GM19193 (cell line): Measurements from ENCODE around the gene ATG3.

Experiments used
- POLR2A ChIP-seq: IDR thresholded peaks from 4 replicates; pipeline ENCODE4 v1.6.1; 2011; ENCODE audit not compliant: insufficient read depth, insufficient read length; ENCODE audit errors: extremely low read depth

Gene ATG3

DNA sequence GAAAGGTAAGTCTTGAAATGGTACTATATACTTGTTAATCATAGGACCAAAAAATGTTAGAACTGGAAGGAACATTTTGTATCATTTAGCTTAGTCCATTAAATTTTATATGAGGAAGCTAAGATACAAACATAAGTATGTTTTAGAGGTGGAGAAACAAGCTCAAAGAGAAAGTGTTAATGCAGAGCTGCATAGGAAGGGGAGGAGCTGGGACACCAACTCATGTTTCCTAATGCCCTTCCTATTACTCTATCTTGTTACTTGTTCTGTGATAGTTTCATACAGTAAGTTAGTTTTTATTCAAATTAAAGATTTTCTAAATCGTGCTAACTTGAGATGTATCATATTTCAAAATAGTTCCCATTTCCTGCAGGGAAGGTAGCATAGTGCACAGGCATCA is 7.5 kb upstream of the ATG3 start:
- TF ChIP-seq POLR2A: no peak

DNA sequence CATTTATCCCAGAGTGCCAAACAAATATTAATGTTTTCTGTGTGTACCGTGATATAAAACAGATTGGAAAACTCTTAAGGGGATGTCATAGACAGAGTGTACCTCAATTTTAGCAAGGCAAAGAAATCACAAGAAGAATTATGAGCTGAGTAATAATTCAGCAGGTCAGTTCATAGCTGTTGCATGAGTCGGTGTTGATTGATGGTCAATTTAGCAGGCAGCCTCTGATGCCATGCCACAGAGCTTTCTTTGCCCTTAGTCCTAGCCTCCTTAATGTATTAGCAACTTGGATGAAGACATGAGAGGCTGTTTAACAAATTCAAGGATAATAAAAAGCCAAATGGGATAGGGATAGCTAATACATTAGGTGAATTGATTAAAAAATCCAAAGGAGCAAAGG is 6.9 kb upstream of the ATG3 start:
- no peak for TF ChIP-seq POLR2A

DNA sequence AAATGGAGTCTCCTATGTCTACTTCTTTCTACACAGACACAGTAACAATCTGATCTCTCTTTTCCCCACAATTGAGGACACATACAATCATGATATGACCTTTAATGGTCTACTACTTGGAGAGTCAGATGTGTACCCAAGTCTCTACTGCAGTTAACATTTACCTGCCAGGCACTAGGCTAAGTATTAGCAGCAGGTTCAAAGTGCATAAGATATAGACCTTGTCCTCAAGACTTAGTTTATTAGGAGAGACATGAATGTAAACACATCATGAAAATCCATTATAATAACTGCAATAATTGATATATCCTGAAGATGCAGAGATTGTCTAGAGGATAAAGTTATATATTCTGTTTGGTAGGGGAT is 3.2 kb upstream of the ATG3 start:
- TF ChIP-seq POLR2A: no peak

DNA sequence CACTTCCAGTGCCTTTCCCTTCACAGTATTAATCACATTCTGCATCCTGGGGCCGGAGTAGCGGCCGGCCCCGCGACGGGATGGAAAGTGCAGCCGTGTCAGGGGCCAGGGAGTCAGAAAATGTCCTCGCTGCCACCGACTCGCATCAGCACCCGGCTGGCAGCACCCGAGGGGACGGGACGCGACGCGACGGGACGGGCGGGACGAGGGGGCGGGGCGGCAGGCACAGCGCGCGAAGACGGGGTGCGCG is 353 bp downstream of the ATG3 start:
- no peak for TF ChIP-seq POLR2A

DNA sequence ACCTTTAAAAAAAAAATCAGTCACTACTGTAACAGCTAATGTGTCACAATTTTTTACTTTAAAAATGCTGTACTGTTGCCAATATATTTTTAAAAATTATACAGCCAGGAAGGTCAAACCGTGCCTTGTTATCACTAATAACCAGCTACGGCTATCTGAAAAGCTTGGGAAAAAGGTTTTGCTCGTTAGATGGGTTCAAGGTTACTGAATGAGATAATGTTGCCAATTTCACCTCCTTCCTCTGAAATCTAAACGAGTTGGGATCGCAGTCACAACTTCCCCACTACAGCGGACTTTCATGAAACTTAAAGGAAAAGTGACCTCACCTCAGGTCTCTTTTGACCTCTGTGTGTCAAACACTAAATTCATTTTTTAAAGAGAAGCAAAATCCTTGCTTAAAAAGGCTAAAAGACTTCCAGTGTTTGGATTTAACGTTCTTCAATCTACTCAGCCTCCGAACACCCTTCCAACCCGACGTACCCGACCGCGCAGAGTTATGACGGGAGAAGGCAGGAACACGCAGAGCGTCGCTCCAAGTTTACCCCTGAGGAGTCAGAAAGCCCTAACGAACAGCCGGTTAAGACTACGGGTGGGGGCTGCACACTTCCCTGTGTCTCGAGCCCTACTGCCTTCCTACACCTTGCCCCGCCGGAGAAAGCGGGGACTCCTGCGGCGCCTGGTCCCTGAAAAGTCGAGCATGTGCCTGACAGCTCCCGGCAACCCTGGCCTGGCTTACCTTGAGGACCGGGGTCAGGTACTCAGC is 860 bp downstream of the ATG3 start:
- no peak for TF ChIP-seq POLR2A

DNA sequence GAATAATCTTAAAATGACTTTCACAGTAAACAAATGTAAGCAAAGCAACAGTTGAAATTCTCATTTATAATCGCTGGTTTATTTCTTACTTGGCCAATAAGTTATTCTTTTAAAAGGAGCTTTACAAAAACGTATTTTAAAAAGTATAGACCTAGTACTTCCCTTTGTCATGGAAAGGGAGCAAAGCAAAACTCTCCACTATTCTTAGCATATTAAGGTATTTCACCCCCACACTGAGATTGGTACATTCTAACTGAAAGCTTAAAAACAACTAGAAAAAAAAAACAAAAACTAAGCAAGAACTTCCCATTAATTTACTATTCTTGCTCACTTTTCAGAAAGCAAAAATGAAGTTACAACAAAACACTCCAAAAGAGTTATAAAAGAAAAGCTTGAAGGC is 1.5 kb downstream of the ATG3 start:
- no peak for TF ChIP-seq POLR2A

DNA sequence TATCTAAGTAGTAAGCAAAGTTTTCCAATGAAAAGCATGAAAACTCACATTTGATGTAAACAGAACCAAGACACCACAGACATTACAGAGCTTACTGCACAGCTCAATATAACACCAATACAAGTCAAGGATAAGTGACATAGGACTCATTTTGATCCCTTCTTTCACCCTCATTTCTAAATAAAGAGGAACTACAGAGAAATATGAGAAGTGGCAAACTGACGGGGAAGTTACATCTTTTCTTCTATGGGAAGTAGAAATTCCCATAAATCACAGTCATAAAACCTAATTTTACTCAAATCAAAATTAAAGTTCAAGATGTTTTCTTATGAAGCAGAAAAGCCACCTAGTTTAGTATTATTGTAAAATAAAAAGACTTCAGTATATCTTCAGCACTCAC is 3.8 kb downstream of the ATG3 start:
- no peak for TF ChIP-seq POLR2A

DNA sequence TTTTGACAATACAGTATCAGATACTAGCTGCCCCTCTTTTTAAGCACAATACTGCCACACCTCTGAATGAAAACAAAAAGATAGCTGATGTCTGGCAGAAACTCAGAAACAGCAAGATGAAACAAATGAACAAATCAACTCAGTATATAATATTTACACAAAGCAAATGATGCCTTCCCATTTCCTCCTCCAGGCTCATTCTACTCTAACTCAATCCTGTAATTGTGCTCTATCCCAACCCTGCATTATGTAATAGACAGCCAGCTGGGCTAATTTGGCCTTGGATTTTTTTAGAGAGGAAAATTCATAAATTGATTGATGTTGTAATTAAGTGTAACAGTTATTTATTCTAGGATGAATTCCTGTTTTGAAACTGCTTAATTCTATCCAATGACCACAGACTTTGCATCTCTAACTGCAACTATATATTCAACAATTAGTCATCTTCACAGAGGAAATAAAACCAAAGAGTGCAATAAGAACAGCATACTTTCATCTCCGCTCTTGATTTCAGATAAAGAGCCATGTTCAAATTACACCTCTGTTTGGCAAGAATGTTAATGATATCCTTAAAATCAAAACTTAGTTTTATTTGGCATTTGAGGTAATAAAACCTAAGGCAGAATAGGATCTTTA is 6.1 kb downstream of the ATG3 start:
- no peak for TF ChIP-seq POLR2A

DNA sequence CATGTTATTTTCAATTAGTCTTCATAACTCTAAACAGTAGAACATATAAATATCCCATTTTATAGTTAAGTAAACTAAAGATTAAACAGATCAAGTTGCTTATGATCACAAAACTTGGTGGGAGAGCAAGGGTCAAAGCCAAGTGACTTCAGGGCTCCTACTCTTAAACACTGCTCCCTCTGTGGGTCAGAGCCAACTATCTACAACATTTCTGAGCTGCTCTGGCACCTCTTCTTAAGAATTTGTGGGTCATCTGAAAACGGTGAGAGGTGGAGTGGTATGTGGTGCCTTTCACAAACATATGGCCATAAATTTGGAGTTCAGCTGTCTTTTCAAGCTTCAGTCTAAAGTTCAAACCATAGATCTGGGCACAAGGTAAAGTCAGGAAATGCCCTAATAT is 10.9 kb downstream of the ATG3 start:
- TF ChIP-seq POLR2A: no peak

DNA sequence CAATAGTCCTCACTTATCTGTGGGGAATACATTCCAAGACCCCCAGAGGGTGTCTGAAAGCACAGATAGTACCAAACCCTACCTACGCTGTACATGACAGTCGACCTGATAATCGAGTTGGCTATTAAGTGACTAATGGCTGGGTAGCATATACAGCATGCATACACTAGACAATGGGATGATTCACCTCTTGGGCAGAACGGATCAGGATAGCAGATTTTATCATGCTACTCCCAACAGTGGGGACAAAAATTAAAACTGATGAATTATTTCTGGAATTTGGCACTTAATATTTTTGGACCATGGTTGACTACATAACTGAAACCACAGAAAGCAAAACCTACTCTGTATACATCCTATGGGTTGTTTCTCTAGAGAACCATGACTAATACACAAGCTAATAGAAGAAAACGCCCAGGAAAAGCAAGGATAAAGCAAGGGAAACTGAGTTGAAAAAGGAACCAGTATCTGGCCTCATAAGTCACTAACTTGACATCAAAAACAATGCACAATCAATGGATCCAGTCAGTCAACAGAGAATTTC is 15.5 kb downstream of the ATG3 start:
- TF ChIP-seq POLR2A: no peak

DNA sequence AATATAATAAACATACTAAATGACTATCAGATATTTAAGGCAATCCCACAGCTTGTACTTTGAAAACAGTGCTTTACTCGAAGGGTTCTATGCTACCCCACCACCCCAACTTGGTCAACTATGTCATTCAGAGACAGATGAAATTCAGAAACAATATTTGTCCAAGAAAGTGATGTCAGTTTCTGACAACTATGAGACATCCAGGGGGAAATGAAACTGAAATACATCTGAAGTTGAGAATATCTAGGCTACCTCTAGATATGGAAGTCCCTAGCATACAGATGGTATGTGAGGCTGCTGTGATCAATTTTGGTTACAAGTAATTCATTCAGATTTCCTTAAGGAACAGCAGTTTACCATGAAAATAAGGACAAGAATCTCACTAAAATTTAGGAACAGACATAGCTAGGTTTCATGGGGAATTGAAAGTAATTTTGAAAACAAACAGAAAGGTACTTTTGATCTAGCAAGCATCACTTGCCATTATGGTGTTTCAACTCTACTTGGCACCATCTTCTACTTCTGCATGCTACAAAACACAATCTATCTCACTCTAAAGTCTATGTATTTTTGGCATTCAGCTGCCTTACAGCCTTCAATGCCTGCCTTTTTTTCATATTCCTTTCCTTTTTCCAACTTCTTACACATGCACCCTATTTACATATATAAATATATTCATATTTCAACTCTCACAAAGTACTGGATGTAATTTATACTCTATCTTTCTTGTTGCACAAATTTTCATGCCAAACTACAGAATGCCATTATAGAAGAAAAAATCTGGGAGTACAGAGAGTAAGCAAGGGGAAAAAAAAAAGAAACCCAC is 21.7 kb downstream of the ATG3 start:
- TF ChIP-seq POLR2A: no peak

DNA sequence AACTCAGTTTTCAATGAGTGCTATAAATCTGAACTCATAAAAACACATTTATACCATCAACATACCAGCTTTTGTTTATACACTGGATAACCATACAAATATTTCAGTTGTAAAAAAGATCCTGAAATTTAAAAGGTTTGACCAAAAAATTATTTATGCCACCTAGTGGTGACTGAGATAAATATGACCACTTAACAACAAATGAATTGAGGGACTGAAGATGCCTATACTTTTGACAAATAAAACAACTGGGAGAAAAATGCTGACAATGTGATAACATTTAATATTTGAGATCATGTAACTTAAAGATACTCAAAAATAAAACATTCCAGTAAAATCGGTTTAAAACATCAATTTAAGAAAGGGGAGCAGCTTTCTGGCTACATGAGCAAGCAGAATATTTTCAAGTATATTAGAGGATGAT is 30.4 kb downstream of the ATG3 start:
- TF ChIP-seq POLR2A: no peak

DNA sequence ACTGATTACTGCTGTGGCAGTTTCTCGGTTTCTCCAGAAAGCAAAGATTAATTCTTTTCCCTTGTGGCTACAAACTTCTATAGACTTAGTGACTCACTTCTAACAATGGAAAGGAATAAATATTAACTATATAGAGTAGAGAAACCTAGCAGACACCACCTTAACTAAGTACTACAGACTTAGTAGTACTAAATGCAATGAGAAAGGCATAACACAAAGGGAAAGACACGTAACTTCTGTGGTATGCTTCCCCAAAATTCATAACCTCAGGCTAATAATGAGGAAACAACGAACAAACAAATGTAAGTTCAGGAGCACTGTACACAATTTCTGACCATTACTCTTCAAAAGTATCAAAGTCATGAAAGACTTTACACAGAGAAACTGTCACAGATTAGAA is 31.2 kb downstream of the ATG3 start:
- no peak for TF ChIP-seq POLR2A

DNA sequence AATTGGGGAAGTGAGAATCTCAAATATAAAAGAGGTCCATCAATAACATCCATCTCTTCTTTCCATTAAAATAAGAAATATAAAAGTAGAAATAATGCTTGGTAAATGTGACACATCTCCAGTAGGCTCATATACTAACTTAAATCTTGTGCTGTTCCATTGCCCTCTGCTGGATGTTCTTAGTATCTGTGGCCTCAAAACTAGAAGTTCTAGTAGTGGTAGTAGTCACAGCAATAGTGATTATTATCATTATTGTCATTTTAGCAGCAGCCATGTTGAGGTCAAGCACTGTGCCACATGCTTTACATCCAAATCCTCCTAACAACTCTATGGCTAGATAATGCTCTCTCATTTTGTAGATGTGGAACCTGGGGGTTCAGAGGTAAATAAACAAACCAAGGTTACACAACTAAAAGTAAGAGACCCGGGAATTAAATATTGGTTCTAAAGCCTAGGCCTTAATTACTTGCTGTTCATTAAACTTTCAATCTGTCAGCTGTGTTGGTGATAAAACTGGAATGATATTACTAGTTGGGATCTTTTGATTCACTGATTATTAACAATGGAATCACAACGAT is 42.2 kb downstream of the ATG3 start:
- no peak for TF ChIP-seq POLR2A

DNA sequence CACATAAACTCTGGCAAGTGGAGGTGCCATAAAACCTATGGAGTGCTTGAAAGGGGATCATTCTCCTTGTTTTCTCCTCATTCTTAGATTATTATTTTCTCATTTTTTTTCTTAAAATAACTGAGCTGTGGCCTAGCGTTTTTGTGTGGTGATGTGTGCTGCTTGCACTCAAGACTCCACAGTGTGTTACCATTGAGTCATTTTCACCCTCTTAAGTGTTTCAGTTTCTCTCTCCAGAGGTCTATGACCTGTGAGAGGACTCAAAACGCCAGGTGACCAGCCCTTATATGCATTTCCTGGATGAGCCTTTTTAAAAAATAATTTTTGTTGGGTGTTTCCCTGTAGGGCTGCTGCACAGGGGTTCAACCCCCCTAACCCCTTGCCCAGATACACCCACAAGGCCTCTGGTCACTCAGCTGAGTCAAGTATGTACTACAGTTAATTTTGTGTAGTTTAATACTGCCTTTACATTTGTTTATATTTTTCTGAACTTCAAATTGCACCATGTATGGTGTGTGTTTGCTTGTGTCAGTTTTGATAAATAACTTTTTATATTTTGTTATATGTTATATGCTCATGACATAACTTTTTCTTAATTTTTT is 47.1 kb downstream of the ATG3 start:
- TF ChIP-seq POLR2A: no peak

DNA sequence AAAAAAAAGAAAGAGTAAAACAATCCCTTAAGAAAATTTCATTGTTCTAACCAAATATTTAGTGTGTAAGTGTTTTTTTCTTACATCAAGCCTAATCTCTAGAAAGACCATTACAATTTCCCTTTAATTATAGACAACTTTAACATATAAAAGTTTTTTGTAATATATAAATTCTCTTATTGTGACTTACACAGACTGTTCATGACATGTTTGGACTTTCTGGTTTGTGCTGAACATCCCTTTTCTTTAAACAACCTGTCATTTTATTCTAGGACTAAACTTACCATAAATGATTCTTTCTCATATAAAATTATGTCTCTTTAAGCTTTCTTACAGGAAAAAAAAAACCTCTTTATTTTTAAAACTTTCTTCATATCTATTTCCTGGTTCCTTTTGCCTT is 49.4 kb downstream of the ATG3 start:
- TF ChIP-seq POLR2A: no peak

DNA sequence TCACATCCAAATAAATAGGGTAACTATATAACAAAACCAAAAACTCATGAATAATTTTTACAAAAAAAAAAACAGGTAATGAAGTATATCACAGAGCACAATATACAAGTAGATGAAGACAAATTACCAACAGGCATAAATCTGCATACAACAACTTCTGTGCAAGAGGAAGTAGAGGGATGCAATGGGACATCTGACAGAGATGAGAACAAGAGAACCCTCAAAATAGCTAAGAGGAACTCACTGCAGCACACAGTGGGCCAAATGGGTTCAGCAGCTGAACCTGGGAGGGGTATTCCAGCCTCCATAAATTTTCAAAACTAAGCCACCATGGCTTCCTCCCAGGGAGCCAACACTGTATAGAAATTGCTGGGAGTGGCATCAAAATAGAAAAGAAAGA is 52.9 kb downstream of the ATG3 start:
- TF ChIP-seq POLR2A: no peak
